Measurements from ENCODE around the gene PDLIM4.

The PDLIM4 gene

DNA sequence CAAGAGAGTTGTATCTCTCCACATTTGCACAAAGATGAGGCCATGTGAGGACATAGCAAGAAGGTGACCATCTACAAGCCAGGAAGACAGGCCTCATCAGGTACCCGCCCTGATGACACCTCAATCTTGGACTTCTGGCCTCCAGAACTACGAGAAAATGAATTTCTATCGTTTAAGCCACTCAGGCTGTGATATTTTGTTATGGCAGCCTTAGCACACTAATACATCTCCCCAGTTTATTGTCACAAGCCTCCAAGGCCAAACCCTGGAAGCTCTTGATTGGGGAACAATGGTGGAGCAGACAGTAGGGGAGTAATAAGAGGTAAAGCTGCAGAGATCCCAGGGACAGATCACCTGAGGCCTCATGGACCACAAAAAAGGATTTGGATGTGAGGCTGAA is 22.2 kb upstream of the PDLIM4 start:
- no peaks in the 10 kb centered on the region for H3K4me1 ChIP-seq
- DNase-seq: no peak
- TF ChIP-seq, protein P1, sequence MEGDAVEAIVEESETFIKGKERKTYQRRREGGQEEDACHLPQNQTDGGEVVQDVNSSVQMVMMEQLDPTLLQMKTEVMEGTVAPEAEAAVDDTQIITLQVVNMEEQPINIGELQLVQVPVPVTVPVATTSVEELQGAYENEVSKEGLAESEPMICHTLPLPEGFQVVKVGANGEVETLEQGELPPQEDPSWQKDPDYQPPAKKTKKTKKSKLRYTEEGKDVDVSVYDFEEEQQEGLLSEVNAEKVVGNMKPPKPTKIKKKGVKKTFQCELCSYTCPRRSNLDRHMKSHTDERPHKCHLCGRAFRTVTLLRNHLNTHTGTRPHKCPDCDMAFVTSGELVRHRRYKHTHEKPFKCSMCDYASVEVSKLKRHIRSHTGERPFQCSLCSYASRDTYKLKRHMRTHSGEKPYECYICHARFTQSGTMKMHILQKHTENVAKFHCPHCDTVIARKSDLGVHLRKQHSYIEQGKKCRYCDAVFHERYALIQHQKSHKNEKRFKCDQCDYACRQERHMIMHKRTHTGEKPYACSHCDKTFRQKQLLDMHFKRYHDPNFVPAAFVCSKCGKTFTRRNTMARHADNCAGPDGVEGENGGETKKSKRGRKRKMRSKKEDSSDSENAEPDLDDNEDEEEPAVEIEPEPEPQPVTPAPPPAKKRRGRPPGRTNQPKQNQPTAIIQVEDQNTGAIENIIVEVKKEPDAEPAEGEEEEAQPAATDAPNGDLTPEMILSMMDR (IDR thresholded peaks at IDR 0.05; ENCODE audit: low read depth, low read length): no peak
- H3K4me3 ChIP-seq (ENCODE audit: low read depth, low read length): no peak overlapping the region
- H3K9me3 ChIP-seq: no peaks in the 10 kb centered on the region
- no peaks in the 10 kb centered on the region for H3K27me3 ChIP-seq
- no peaks in the 10 kb centered on the region for H3K36me3 ChIP-seq

DNA sequence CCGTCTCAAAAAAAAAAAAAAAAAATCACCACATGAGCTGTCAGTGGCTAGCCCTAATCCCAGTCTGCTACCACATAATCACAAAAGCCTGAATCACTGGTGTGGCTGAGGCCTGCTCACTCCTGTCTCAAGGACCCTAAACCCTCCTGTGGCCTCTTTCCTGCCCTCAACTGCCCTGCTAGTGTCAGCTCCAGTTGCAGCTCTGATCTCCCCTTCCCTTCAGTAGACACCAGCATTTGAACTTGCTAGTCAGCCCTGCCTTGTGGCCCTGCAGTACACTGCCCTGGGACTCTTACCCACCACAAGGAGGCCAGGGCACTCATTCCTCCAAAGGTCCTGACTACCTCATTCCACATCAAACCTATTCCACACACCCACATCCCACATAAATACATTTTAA is 20.4 kb upstream of the PDLIM4 start:
- Histone ChIP-seq H3K4me3 (ENCODE audit: low read depth, low read length) (no peak overlapping the region), H3K36me3 (no peaks in the 10 kb centered on the region), H3K9me3 (no peaks in the 10 kb centered on the region), H3K27me3 (no peaks in the 10 kb centered on the region), H3K4me1 (no peaks in the 10 kb centered on the region)
- no peak for DNase-seq
- TF ChIP-seq, protein P1 (IDR thresholded peaks at IDR 0.05; ENCODE audit: low read depth, low read length): no peak

DNA sequence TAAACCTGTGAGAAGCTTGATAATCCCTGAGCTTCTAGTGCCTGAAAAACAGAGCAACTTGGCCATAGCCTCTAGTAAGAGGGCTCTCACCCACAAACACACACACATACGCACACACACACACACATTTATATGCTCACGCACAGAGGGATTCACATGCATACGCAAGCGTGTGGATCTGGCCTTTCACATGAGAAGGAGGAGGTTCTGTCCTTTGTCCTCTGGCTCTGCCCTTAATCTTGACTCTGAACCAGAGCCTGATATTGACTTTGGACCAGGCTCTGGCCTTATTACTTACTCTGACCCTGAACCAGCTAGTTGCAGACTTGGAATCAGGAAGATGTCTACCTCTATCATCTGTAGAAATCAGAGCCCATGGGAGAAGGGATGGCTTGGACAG is 19.8 kb upstream of the PDLIM4 start:
- TF ChIP-seq, protein P1 (IDR thresholded peaks at IDR 0.05; ENCODE audit: low read depth, low read length): no peak
- Histone ChIP-seq H3K36me3 (no peaks in the 10 kb centered on the region), H3K4me3 (ENCODE audit: low read depth, low read length) (no peak overlapping the region), H3K27me3 (no peaks in the 10 kb centered on the region), H3K4me1 (no peaks in the 10 kb centered on the region), H3K9me3 (no peaks in the 10 kb centered on the region)
- no peak for DNase-seq

DNA sequence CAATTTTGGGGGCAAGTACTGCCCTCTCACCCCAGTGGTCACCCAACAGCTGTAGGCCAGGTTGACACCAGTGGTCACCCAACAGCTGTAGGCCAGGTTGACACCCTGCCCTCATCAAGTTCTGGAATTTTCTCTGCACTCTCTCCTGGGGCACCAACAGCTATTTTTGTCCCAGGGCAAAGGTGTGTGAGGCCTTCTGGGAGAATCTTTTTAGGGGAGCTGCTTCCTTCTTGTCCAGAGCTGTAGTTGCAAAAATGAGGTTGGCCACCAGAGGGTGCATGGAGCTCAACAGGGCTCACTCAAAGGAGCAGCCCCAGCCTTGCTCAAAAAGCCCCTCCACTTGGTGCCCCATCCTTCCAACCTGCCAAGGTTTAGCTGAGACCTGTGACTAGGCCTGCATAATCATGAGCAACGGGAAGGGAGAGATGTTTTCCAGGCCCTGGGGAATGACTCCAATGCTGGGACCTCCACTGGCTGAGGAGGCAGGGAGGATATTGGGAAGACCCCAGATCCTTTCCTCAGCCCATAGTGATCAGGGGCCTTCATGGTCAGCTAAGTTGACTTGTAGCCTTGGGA is 19.2 kb upstream of the PDLIM4 start:
- no peaks in the 10 kb centered on the region for H3K4me1 ChIP-seq
- DNase-seq: peak; percentile 84

DNA sequence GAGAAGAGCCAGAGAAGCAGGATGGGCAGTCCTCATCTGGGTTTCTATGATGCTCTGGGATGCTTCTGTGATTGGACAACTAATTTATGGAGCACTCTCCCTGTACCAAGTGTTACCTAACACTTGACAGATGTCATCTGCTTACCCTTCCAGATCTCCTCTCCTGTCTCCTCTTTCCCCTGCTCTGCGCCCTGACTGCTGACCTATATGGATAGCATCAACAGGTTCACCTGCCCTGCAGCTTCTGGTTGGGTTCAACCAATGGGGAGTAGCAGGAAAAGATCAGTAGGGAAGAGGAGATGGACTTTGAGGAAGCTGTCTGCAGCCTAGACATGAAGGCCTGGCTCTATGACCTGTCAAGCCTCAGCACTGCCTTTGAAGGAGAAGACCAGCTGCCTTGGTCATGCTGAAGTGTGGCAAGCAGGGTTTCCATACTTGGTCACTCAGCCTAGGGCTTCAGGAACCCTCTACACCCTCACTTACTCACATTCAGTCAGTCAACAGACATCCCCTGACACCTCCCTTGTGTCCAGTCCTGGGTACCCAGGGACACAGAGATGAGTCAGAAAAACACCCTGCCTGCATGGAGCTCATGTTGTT is 18.5 kb upstream of the PDLIM4 start:
- no peaks in the 10 kb centered on the region for H3K27me3 ChIP-seq
- DNase-seq: no peak
- TF ChIP-seq, protein P1 (IDR thresholded peaks at IDR 0.05; ENCODE audit: low read depth, low read length): no peak
- H3K36me3 ChIP-seq: no peaks in the 10 kb centered on the region
- H3K9me3 ChIP-seq: no peaks in the 10 kb centered on the region
- H3K4me3 ChIP-seq (ENCODE audit: low read depth, low read length): no peak overlapping the region
- no peaks in the 10 kb centered on the region for H3K4me1 ChIP-seq

More for the DNA sequence above, 19.2 kb upstream of the PDLIM4 start:
- no peak overlapping the region for H3K4me3 ChIP-seq (ENCODE audit: low read depth, low read length)
- TF ChIP-seq, protein P1 (IDR thresholded peaks at IDR 0.05; ENCODE audit: low read depth, low read length): peak; percentile 91
- H3K36me3 ChIP-seq: no peaks in the 10 kb centered on the region
- no peaks in the 10 kb centered on the region for H3K9me3 ChIP-seq
- H3K27me3 ChIP-seq: no peaks in the 10 kb centered on the region

DNA sequence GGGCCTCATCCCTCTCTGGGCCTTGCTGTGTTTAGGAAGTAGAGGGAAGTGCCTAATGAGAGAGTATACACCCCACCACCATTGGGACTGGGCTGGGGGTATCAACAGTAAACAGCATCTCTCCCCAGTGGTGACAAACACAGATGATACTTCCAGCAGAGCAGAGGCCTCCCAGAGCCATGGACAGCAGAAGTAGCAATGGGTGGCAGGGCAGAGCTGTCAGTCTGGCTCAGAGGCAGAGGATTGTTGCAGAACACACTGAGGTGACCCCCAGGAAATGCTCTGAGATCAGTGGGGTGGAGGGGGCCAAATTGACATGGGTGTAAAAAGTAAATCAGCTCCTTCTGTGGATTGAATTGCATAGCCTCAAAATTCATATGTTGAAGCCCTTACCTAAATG is 17.7 kb upstream of the PDLIM4 start:
- no peaks in the 10 kb centered on the region for H3K36me3 ChIP-seq
- DNase-seq: no peak
- TF ChIP-seq, protein P1 (IDR thresholded peaks at IDR 0.05; ENCODE audit: low read depth, low read length): no peak
- no peaks in the 10 kb centered on the region for H3K4me1 ChIP-seq
- H3K9me3 ChIP-seq: no peaks in the 10 kb centered on the region
- no peaks in the 10 kb centered on the region for H3K27me3 ChIP-seq
- H3K4me3 ChIP-seq (ENCODE audit: low read depth, low read length): no peak overlapping the region
